ACC112 (cell line): ENCODE results near the gene C19orf47.

Experiments used
- H2AFZ ChIP-seq: fragments of 200-600 bp; sonication (generic); one replicate; pipeline ENCODE4 v1.6.0; 2017; ENCODE audit warnings: antibody characterized with exemption, low read length; ENCODE audit not compliant: unreplicated experiment
- H3K27ac ChIP-seq: fragments of 200-600 bp; sonication (generic); 2 replicates; pipeline ENCODE4 v1.5.1; 2014; ENCODE audit warnings: low read depth, mild to moderate bottlenecking, antibody characterized with exemption, low read length, moderate library complexity
- H3K27me3 ChIP-seq: fragments of 200-600 bp; sonication (generic); 2 replicates; pipeline ENCODE4 v1.6.1; 2014; ENCODE audit warnings: mild to moderate bottlenecking, antibody characterized with exemption, low read length, moderate library complexity, mixed read lengths; ENCODE audit not compliant: insufficient read depth
- H3K36me3 ChIP-seq: fragments of 200-600 bp; sonication (generic); 2 replicates; pipeline ENCODE4 v1.6.1; 2016; ENCODE audit warnings: mild to moderate bottlenecking, antibody characterized with exemption, low read length, moderate library complexity, mixed read lengths; ENCODE audit not compliant: insufficient read depth
- H3K4me1 ChIP-seq: fragments of 200-600 bp; sonication (generic); one replicate; pipeline ENCODE4 v1.6.1; 2016; ENCODE audit warnings: low read length, mixed read lengths; ENCODE audit not compliant: insufficient read depth, unreplicated experiment, control insufficient read depth
- H3K4me3 ChIP-seq: fragments of 200-600 bp; sonication (generic); 2 replicates; pipeline ENCODE4 v1.5.1; 2014; ENCODE audit warnings: mild to moderate bottlenecking, low read depth, low read length
- H3K79me2 ChIP-seq: fragments of 200-600 bp; sonication (generic); one replicate; pipeline ENCODE4 v1.6.0; 2016; ENCODE audit warnings: low read length; ENCODE audit not compliant: control insufficient read depth, unreplicated experiment, insufficient read depth

C19orf47 gene

DNA sequence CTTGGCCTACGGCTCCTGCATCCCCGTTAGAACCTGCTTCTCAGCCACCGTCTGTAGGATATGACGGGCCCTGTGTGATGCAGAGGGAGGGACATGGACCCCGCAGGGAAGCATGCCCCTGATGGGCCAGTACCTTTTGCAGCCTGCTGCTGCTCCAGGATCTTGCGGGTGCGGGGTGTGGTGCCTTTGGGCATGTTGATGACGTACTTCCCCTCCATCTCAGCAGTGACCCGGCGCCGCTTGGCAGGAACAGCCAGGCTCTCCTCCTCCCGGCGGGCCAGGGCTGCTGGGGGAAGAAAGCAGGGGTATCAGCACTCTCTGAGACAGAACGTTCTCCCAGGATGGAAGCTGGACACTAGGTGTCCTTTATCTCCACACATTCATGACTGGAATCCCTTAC is 22.0 kb downstream of the C19orf47 start:
- H3K36me3 ChIP-seq: no peaks in the 10 kb centered on the region
- peaks cover 5% of the 10 kb centered on the region for H3K4me1 ChIP-seq
- no peak overlapping the region for H2AFZ ChIP-seq
- H3K79me2 ChIP-seq: no peaks in the 10 kb centered on the region
- H3K27ac ChIP-seq: no peak overlapping the region
- no peaks in the 10 kb centered on the region for H3K27me3 ChIP-seq
- no peak overlapping the region for H3K4me3 ChIP-seq

DNA sequence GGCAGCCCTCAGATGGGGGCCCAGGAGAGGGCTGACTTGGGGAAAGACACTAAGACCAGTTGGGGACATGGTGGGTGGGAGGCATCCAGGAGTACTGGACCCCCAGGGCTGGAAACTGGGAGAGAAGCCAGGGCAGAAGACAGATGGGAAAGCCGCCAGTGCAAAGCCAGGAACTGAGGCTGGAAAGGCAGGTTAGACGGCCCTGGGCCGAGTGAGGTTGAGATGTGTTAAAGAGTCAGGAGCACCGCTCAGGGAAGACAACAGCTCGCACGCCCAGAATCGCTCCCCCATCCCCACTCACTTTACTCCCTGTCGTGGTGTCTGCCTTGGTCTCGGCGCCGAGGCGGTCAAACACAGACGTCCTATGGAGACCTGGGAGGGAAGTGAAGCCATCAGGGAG is 24.5 kb downstream of the C19orf47 start:
- no peaks in the 10 kb centered on the region for H3K79me2 ChIP-seq
- no peak overlapping the region for H2AFZ ChIP-seq
- no peaks in the 10 kb centered on the region; the same call in 1 of the 2 replicates for H3K36me3 ChIP-seq
- H3K4me3 ChIP-seq: no peak overlapping the region
- H3K4me1 ChIP-seq: peaks cover 5% of the 10 kb centered on the region
- no peak overlapping the region for H3K27ac ChIP-seq
- H3K27me3 ChIP-seq: no peaks in the 10 kb centered on the region

DNA sequence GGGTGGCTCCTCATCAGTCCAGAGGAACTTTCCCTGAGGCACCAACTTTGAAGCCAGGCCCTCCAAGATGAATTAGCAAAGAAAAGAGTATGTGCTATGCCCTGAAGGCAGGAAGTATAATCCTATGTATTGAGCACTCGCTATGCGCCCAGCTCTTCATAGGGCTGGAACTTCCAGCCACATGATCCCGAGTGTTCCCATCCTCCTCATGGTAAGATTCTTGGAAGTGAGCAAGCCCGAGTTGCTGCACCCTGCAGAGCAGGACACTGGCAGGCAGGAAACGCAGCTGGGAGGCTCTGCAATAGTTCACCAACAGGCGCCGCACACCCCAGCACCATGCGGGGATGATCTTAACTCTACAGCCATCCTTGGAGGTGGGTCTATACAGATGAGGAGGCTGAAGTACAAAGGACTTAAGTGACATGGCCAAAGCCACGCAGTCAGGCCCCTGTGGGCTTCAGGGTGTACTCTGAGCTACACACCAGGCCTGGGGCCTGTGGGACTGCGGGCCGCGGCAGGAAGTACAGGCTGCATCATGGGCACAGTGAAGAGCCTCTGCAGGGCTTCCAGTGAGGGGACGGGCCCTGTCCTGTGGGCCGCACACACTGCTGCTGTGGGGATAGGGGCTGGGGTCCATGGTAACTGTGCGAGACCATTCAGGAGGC is 25.1 kb downstream of the C19orf47 start:
- Histone ChIP-seq H3K27me3 (no peaks in the 10 kb centered on the region), H2AFZ (no peak overlapping the region), H3K79me2 (no peaks in the 10 kb centered on the region), H3K4me1 (peaks cover 5% of the 10 kb centered on the region), H3K27ac (no peak overlapping the region), H3K4me3 (no peak overlapping the region), H3K36me3 (no peaks in the 10 kb centered on the region; the same call in 1 of the 2 replicates)

- no peak overlapping the region for H3K4me3 ChIP-seq
- H3K27me3 ChIP-seq: no peaks in the 10 kb centered on the region
- H3K36me3 ChIP-seq: no peaks in the 10 kb centered on the region; the same call in 1 of the 2 replicates
- no peak overlapping the region for H2AFZ ChIP-seq
- H3K4me1 ChIP-seq: peaks cover 5% of the 10 kb centered on the region
- H3K79me2 ChIP-seq: no peaks in the 10 kb centered on the region
- H3K27ac ChIP-seq: no peak overlapping the region
Observed at GRCh38 chr19:40322271-40322610, 26.0 kb downstream of the C19orf47 start.

DNA sequence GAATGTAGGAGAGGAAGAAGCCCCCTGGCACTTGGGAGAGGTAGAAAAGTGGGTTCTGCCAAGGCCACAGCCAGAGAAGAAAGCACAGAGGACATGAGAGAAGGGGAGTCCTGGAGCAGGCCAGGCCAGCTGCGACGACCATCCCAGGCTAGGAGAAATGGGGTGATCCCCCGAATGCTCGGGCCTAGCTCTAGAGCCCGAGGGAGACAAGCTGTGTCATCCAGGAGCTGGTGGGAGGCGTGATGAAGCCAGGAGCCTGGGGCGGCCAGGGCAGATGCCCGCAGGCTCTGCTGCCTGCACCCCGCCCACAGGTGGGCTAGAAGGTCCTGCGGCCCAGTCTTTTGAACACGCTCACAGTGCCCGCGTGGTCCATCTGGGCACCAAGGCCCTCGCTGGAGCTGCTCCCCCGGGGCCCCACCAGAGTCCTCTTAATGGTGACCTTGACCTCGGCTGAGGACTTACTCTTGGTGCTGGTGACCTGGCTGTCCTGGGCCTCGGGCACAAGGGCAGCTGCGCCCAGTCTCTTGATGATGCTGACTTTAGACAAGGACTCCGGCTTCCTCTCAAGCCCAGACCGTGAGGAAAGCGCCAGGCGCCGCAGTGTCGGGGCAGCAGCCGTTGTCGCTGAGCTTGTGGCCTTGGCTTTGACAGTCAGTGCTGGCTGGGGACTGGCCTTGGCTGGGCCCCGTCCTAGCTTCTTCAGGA is 26.5 kb downstream of the C19orf47 start:
- Histone ChIP-seq H3K4me1 (peaks cover 5% of the 10 kb centered on the region), H2AFZ (no peak overlapping the region), H3K27ac (no peak overlapping the region), H3K4me3 (no peak overlapping the region), H3K36me3 (no peaks in the 10 kb centered on the region; the same call in 1 of the 2 replicates), H3K27me3 (no peaks in the 10 kb centered on the region), H3K79me2 (no peaks in the 10 kb centered on the region)

DNA sequence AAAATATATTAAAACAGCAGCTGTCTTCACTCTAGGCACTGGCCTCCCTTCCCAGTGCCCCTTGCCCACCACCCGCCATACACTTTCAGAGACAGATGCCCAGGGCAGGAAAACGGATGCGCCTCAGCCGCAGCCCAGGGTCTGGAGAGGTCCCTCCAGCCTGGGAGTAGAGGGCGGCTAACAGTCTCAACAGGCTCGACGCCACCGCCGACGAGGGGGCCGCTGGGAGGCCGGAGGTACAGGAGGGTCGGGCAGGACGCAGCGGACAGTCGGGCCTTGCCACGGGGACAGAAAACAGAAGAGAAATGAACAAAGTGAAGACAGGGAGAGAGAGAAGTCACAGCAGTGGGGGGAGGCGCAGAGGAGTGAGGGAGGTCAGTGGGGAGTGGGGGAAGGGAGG is 27.1 kb downstream of the C19orf47 start:
- Histone ChIP-seq H3K4me1 (peaks cover 5% of the 10 kb centered on the region), H2AFZ (no peak overlapping the region), H3K27me3 (no peaks in the 10 kb centered on the region), H3K4me3 (no peak overlapping the region), H3K27ac (no peak overlapping the region), H3K36me3 (no peaks in the 10 kb centered on the region; the same call in 1 of the 2 replicates), H3K79me2 (no peaks in the 10 kb centered on the region)

DNA sequence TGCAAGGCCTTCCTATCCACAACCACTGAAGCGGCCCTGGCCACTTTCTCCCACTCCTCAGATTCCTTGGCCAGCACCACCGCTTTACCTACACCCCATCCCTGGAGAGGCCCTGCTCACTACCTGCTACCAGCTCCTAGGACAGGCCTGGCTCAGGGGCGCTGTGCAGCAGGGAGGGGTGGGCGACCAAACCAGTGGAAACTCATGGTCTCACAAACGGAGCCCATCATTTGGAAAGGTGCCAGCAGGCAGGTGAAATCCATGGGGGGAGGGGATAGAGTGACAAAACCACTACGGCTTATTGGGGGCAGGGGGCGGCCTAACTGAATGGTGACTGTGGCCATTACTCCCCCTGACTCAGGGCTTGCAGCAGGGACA is 27.6 kb downstream of the C19orf47 start:
- H3K36me3 ChIP-seq: no peaks in the 10 kb centered on the region; the same call in 1 of the 2 replicates
- H3K4me1 ChIP-seq: peaks cover 5% of the 10 kb centered on the region
- H3K27me3 ChIP-seq: no peaks in the 10 kb centered on the region
- H3K27ac ChIP-seq: no peak overlapping the region
- H3K79me2 ChIP-seq: no peaks in the 10 kb centered on the region
- H3K4me3 ChIP-seq: no peak overlapping the region
- no peak overlapping the region for H2AFZ ChIP-seq

DNA sequence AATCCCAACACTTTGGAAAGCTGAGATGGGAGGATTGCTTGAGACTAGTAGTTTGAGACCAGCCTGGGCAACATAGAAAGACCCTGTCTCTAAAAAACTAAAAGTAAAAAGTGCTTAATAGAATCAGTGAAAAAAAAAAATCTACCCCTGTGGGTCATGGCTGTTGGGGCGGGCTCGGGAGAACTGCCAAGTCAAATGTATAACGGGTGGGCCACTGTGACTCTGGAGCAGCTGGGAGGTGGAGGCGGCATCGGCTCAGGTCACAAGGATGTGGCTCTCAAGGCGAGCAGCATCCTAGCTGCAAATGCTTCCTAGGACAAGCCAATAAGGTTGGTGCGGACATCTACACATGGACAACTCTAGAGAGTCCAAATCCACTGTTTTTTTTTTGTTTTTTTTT is 30.9 kb downstream of the C19orf47 start:
- Histone ChIP-seq H3K36me3 (no peaks in the 10 kb centered on the region; the same call in 1 of the 2 replicates), H3K4me3 (no peak overlapping the region)

GRCh38 chr19:40315812-40316470 is 32.3 kb downstream of the C19orf47 start:
- H3K4me1 ChIP-seq: no peaks in the 10 kb centered on the region
- H2AFZ ChIP-seq: no peak overlapping the region
- no peak overlapping the region for H3K4me3 ChIP-seq
- no peaks in the 10 kb centered on the region for H3K27me3 ChIP-seq
- no peaks in the 10 kb centered on the region for H3K79me2 ChIP-seq
- H3K36me3 ChIP-seq: no peaks in the 10 kb centered on the region; the same call in 1 of the 2 replicates
- no peak overlapping the region for H3K27ac ChIP-seq

More for the DNA sequence above, 30.9 kb downstream of the C19orf47 start:
- H3K79me2 ChIP-seq: no peaks in the 10 kb centered on the region
- H2AFZ ChIP-seq: no peak overlapping the region
- H3K27ac ChIP-seq: no peak overlapping the region
- H3K4me1 ChIP-seq: peaks cover 3% of the 10 kb centered on the region
- H3K27me3 ChIP-seq: no peaks in the 10 kb centered on the region

- H3K36me3 ChIP-seq: no peaks in the 10 kb centered on the region; the same call in 1 of the 2 replicates
- H3K27me3 ChIP-seq: no peaks in the 10 kb centered on the region
- no peak overlapping the region for H3K27ac ChIP-seq
- H2AFZ ChIP-seq: no peak overlapping the region
- no peaks in the 10 kb centered on the region for H3K79me2 ChIP-seq
- H3K4me1 ChIP-seq: no peaks in the 10 kb centered on the region
- H3K4me3 ChIP-seq: no peak overlapping the region
Observed at GRCh38 chr19:40314656-40315055, 33.5 kb downstream of the C19orf47 start.
